ENCODE results near the gene GID4. TPM values are rescaled to one million over a fixed set of nuclear protein-coding genes. Genes with fewer than 3 reads are reported as not detected.

The GID4 gene
- total RNA-seq, 1 donor from 2014 or later: 18.0 TPM

GRCh38 chr17:18084256-18084655, 45.0 kb downstream of the GID4 start:
- no peak for TF ChIP-seq CTCF (IDR thresholded peaks at IDR 0.05; ENCODE audit: borderline replicate concordance)
- intact Hi-C loops (cut with micrococcal nuclease): no loop called here
- no peak for DNase-seq

GRCh38 chr17:18087610-18088491, 48.6 kb downstream of the GID4 start, which contains the start of gene DRG2:
DRG2 (plus strand) TSS chr17:18087948; CDS start chr17:18088024, 76 bp downstream.
- H3K36me3 ChIP-seq: peaks cover 5% of the 10 kb centered on the region
- intact Hi-C loops (cut with micrococcal nuclease): no loop called here
- H3K9me3 ChIP-seq (replicated peaks): no peaks in the 10 kb centered on the region
- peak within 1 kb of the TSS; percentile 85 for H3K4me3 ChIP-seq
- peak; percentile 16 for TF ChIP-seq CTCF (IDR thresholded peaks at IDR 0.05; ENCODE audit: borderline replicate concordance)
- DNase-seq: peak; percentile 92
- H3K4me1 ChIP-seq: peaks cover 17% of the 10 kb centered on the region
- peak within 1 kb of the TSS; percentile 86 for H3K27ac ChIP-seq (replicated peaks)
- H3K27me3 ChIP-seq (ENCODE audit: low read depth): no peaks in the 10 kb centered on the region

More at GRCh38 chr17:18084256-18084655, 45.0 kb downstream of the GID4 start:
- Histone ChIP-seq H3K27ac (replicated peaks) (no peak overlapping the region), H3K36me3 (no peaks in the 10 kb centered on the region), H3K9me3 (replicated peaks) (no peaks in the 10 kb centered on the region), H3K4me3 (no peak overlapping the region), H3K27me3 (ENCODE audit: low read depth) (peaks cover 9% of the 10 kb centered on the region), H3K4me1 (peaks cover 17% of the 10 kb centered on the region)

- peaks cover 16% of the 10 kb centered on the region for H3K36me3 ChIP-seq
- no peak overlapping the region for H3K4me3 ChIP-seq
- intact Hi-C loops (cut with micrococcal nuclease): no loop called here
- H3K9me3 ChIP-seq (replicated peaks): no peaks in the 10 kb centered on the region
- no peak for TF ChIP-seq CTCF (IDR thresholded peaks at IDR 0.05; ENCODE audit: borderline replicate concordance)
- no peak for DNase-seq
- H3K27me3 ChIP-seq (ENCODE audit: low read depth): no peaks in the 10 kb centered on the region
- H3K27ac ChIP-seq (replicated peaks): no peak overlapping the region
- peaks cover 24% of the 10 kb centered on the region for H3K4me1 ChIP-seq
Observed at GRCh38 chr17:18089613-18090012, 50.4 kb downstream of the GID4 start.

GRCh38 chr17:18093616-18094408, 54.6 kb downstream of the GID4 start:
- peaks cover 57% of the 10 kb centered on the region for H3K36me3 ChIP-seq
- no peak overlapping the region for H3K27ac ChIP-seq (replicated peaks)
- no peaks in the 10 kb centered on the region for H3K27me3 ChIP-seq (ENCODE audit: low read depth)
- peak; percentile 43 for TF ChIP-seq CTCF (IDR thresholded peaks at IDR 0.05; ENCODE audit: borderline replicate concordance)
- intact Hi-C loops (cut with micrococcal nuclease): no loop called here
- no peaks in the 10 kb centered on the region for H3K9me3 ChIP-seq (replicated peaks)
- DNase-seq: peak; percentile 74
- no peak overlapping the region for H3K4me3 ChIP-seq
- peaks cover 10% of the 10 kb centered on the region for H3K4me1 ChIP-seq

GRCh38 chr17:18094409-18094807, 55.2 kb downstream of the GID4 start:
- Histone ChIP-seq H3K27me3 (ENCODE audit: low read depth) (no peaks in the 10 kb centered on the region), H3K4me3 (no peak overlapping the region), H3K27ac (replicated peaks) (no peak overlapping the region), H3K9me3 (replicated peaks) (no peaks in the 10 kb centered on the region), H3K36me3 (peaks cover 61% of the 10 kb centered on the region), H3K4me1 (peaks cover 7% of the 10 kb centered on the region)
- DNase-seq: no peak
- no peak for TF ChIP-seq CTCF (IDR thresholded peaks at IDR 0.05; ENCODE audit: borderline replicate concordance)
- intact Hi-C loops (cut with micrococcal nuclease): no loop called here

Data from left ventricle myocardium inferior (tissue), 1 donor.